Activated gamma-delta T cell treated with anti-CD3 and anti-CD28 coated beads, Interleukin-2, amount 50 U/mL, for 16 hours (primary cell): Measurements from ENCODE around the gene FAM107B.
"Not testable (repeated sequence)": the region's sequence is repeated elsewhere in the genome, so short reads cannot be mapped to it uniquely, and the experiment has no call there.

Experiments
- DNase-seq: peaks from one replicate; pipeline ENCODE4 v3.0.0-alpha.2; 2020; ENCODE audit warnings: low read depth

FAM107B gene

DNA sequence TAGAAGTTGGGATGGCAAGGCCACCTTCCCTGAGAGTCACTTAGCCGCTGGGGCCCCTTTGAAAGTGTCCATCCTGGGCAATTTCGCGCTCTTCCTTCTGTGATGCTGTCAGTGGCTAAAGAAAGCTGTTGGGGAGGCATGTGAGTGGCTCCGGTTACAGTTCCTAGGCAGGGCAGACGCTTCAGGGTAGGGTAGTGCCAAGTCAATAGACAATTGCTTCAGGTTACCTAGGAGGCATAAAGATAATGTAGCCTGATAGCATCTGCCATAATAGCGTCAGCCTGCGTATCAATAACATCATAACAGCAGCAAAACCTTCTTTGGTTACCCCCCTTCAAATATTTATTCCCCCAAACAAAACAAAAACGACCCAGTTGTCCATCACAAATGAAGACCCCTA, at the start of gene FAM107B:
FAM107B (minus strand) TSS at position 101 of the 400 bp plus-strand sequence. CDS start 234 bp downstream, outside the sequence.
- DNase-seq, result no peak

GRCh38 chr10:14823966-14824365, 49.3 kb upstream of the FAM107B start:
- no peak for DNase-seq

GRCh38 chr10:14822879-14823755, 48.4 kb upstream of the FAM107B start:
- DNase-seq, result peak; percentile 15

DNA sequence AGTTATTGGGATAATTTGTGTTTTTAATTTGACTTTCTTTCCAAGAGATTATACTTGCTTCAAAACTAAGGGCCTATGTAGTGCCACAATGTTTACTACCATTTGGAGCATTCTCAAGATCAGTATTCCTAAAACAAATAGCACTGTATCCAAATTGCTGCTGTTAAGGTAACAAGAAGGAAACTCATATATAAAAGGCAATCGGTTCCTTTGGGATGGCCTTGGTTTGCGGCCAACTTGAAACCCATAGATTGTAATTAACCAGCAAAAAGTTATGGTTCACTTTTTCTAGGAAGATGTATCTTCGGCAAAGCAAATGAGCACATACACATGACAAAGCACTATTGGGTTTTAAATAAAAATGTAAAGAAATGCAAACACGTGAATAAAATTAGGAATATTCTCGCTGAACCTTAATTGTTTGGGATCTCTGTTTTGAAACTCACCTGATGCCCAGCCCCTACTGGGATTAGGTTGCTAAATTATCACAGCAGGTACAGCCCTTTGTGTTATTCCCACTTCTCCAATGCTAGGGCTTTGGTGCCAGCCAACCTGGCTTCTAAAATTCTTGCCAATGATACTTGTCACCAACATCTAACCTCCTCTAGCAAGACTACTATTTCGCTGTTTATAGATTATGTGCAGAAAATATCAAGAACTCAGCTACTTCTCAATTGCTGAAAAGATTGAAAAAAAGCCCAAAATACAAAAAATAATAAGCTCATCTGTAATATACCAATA, 47.1 kb upstream of the FAM107B start:
- no peak for DNase-seq

- no peak for DNase-seq
Measured at GRCh38 chr10:14820775-14821154, 46.1 kb upstream of the FAM107B start.

DNA sequence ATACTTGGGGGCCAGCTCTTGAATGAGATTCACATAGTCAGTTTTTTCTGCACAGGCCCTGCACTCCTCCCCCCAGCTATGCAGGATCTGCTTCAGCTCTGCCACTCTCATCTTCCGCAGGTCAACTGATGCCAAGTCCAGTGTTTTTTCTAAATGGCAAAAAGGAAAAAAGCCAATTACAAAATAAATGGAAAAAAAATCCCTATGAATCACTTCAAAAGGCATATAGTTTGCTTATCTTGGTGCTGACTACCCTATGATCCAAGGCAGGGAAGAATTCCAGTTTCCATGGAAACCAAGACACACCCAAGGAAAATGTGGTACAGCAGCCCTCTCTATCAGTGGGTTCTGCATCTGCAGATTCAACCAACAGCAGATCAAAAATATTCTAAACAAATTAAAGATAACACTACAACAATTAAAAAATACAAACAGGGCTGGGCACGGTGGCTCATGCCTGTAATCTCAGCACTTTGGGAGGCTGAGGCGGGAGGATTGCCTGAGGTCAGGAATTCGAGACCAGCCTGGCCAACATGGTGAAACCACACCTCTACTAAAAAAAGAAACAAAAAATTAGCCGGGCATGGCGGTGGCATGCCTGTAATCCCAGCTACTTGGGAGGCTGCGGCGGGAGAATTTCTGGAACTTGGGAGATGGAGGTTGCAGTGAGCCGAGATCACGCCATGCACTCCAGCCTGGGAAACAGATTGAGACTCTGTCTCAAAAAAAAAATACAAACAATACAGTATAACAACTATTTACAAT, 45.5 kb upstream of the FAM107B start:
- DNase-seq, result no peak

GRCh38 chr10:14816717-14817116, 42.0 kb upstream of the FAM107B start:
- not testable (repeated sequence) for DNase-seq

- no peak for DNase-seq
Measured at GRCh38 chr10:14815681-14816080, 41.0 kb upstream of the FAM107B start.

GRCh38 chr10:14812271-14812670, 37.6 kb upstream of the FAM107B start:
- DNase-seq, result no peak

DNA sequence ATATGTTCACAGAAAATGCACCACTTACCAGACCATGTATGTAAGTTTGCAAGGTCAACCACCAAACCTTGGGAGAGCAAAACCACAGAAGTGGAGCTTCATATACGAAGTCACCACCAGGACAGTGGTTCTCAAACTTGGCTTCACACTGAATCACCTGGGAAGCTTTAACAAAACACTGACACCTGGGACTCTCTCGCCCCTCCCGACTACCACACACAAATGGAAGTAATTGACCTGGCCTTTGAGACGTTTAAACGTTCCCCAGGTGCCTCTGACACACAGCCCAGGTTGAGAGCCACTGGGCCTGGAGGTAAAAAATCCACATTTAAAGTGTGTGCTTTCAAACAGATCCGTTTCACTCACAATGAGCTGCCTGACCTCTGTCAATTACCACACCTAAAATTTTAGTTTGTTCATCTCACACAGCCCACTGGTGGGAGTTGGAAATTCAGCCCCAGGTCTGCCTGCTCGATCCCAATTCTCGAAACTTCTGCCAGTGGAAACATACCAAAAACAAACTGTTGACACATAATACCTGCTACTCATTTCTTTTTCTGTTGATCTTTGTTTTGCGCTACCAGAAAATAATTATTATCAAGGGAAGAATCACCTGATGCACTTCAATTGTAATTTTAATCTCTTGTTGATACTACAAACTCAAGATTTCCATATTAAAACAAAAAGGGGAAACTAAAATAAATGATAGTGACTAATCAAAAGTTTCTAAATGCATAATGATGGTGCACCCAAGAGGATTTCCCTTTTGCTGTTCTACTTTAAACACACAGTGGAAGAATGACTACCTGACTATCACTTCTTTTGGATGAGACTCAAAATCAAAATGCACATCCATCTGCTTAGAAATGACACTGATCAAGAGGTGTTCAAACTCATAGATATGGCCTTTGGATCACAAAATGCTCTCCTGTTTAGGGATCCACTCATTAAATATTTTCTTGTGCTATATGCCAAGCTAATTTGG, 36.6 kb upstream of the FAM107B start:
- no peak for DNase-seq

- DNase-seq, result no peak
Measured at GRCh38 chr10:14806318-14806717, 31.6 kb upstream of the FAM107B start.

DNA sequence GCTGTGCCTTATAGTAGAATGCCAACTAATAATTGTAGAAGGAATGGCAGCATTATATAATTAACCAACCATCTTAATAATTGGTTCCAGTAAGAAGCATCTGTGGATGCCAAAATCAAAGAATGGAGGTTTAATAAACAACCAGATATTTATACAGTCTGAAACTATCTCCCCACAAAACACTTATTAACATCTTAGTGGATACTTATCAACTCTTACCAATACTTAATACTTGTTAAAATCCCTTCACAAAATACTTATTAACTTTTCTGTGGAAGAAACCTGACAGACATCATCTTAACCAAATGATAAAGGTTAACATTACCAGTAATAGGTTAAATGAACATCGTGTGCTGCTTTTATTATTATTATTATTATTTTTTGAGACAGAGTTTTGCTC, 29.1 kb upstream of the FAM107B start:
- no peak for DNase-seq

DNA sequence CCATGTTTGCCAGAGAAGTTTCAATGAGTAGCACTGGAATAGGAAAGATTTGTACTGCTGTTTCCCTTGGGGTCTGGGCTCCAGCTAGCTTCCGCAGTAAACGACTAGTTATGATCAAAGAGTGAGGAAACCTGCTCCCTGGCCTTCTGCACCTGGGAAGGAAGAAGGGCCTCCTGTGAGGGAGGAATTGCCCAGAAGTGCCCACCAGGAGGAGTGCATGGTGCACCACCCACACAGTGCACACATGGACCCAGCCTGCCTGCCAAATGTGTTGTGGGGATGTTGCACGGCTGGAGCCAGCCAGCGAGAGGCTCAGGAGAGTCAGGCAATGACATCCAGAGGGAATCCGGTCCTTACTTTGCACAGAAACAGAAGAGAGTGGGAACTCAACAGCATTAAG, 27.0 kb upstream of the FAM107B start:
- DNase-seq, result no peak

DNA sequence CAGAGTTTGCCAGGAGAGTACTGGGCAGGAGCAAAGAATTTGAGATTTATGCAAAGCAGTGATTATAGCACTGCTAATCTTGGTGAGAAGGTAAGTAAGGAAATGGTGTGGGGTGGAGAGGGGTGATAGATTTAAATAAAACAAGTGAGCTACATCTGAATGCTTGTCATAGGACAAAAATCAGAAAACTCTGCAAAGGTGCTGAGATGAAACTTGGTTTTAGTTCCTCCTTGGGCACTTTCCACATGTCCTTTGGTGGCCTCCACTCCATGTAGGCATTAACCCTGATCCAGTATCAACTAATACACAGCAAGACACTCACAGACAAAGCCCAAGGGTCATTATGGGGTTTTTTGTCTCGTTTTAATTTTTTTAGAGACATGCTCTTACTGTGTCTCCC, 25.7 kb upstream of the FAM107B start:
- no peak for DNase-seq

GRCh38 chr10:14798636-14799035, 23.9 kb upstream of the FAM107B start:
- no peak for DNase-seq

DNA sequence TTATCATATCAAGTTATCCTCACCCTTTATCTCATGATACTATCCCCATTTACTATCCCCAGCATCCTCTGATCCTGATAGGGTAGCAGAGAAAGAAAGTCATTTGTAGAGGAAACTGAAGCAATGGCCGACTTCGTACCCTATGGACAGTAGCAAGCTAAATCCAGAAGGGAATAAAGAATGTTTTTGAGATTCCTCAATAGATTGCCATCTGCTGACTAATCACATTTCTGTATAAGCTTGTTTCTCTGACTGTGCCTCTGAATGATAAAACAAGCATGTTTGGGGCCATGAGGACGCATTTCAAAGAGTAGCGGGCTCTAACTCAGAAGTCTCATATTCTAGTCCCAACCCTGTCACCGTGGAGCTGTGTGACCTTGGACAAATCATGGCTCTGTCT, 13.2 kb upstream of the FAM107B start:
- DNase-seq, result no peak

GRCh38 chr10:14784459-14785055, 9.9 kb upstream of the FAM107B start:
- DNase-seq, result no peak

GRCh38 chr10:14782691-14783363, 8.1 kb upstream of the FAM107B start:
- DNase-seq, result no peak

GRCh38 chr10:14781763-14782162, 7.1 kb upstream of the FAM107B start:
- no peak for DNase-seq

DNA sequence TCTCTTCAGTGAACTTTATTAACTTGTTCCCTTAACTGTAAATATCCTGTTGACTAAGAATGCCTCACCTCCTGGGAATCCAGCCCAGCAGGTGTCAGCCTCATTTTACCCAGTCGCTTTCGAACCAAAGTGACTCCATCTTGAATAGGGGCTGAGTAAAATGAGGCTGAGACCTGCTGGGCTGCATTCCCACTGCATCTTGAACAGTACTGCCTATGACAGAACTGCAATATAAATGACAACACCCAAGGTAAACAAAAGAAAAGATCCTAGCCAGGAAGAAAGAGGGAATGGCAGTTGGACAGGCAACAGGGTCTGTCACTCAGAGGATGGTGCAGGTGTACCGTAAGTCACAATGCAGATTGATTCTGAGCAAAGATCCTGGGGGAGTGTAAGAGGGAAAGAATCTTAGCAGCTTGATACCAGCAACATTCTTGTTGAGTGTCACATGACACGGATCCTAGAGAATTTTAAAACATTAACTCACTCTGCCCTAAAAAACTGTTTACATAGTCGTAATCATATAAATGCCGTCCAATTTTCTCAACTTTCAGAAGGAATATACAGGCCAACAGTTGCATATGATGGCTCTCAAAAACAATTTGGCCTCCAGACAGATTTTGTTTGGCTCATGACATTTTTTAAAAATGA, 4.4 kb upstream of the FAM107B start:
- DNase-seq, result no peak
